Measurements from ENCODE around the gene MRPS9. TPM values are rescaled to one million over a fixed set of nuclear protein-coding genes. Genes with fewer than 3 reads are reported as not detected.

MRPS9 gene
- total RNA-seq, 1 donor = 22.9 TPM

- TF ChIP-seq, protein P1, sequence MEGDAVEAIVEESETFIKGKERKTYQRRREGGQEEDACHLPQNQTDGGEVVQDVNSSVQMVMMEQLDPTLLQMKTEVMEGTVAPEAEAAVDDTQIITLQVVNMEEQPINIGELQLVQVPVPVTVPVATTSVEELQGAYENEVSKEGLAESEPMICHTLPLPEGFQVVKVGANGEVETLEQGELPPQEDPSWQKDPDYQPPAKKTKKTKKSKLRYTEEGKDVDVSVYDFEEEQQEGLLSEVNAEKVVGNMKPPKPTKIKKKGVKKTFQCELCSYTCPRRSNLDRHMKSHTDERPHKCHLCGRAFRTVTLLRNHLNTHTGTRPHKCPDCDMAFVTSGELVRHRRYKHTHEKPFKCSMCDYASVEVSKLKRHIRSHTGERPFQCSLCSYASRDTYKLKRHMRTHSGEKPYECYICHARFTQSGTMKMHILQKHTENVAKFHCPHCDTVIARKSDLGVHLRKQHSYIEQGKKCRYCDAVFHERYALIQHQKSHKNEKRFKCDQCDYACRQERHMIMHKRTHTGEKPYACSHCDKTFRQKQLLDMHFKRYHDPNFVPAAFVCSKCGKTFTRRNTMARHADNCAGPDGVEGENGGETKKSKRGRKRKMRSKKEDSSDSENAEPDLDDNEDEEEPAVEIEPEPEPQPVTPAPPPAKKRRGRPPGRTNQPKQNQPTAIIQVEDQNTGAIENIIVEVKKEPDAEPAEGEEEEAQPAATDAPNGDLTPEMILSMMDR (IDR thresholded peaks at IDR 0.05; ENCODE audit: insufficient read depth, low read depth, low read length) = no peak
- DNase-seq (ENCODE audit: low read depth) = no peak
- no peak overlapping the region for H3K4me3 ChIP-seq (ENCODE audit: low read depth, low read length)
Observed at GRCh38 chr2:105125920-105126319, 88.1 kb downstream of the MRPS9 start.

GRCh38 chr2:105126336-105126735 lies 88.5 kb downstream of the MRPS9 start:
- H3K4me3 ChIP-seq (ENCODE audit: low read depth, low read length) = no peak overlapping the region
- TF ChIP-seq, protein P1 (IDR thresholded peaks at IDR 0.05; ENCODE audit: insufficient read depth, low read depth, low read length) = no peak
- no peak for DNase-seq (ENCODE audit: low read depth)

DNA sequence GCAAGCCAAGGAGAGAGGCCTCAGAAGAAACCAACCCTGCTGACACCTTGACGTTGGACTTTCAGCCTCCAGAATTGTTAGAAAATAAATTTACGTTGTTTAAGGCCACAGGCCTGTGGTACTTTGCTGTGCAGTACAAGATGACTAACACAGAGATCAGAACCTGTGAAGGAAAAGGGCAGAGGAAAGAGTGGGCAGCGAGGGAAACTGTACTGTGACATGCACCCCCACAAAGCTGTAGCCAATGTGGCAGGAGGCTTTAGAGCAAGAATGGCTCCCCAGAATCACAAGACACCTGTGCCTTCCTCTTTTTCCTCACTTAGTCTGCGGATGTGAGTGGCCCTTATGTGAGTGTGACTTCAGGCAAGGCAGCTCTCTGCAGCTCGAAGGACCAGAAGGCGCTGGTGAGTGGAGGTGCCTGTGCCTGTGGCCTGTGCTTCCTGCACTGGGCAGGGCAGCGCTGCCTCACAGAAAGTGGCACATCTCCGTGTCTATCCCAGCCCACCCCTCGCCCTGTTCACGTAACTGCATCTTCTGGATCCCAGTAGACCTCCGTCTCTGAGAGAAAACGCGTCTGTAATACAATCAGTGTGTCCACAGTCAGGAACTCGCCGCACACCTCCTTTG lies 89.5 kb downstream of the MRPS9 start:
- TF ChIP-seq, protein P1 (IDR thresholded peaks at IDR 0.05; ENCODE audit: insufficient read depth, low read depth, low read length) = no peak
- no peak for DNase-seq (ENCODE audit: low read depth)
- H3K4me3 ChIP-seq (ENCODE audit: low read depth, low read length) = no peak overlapping the region

DNA sequence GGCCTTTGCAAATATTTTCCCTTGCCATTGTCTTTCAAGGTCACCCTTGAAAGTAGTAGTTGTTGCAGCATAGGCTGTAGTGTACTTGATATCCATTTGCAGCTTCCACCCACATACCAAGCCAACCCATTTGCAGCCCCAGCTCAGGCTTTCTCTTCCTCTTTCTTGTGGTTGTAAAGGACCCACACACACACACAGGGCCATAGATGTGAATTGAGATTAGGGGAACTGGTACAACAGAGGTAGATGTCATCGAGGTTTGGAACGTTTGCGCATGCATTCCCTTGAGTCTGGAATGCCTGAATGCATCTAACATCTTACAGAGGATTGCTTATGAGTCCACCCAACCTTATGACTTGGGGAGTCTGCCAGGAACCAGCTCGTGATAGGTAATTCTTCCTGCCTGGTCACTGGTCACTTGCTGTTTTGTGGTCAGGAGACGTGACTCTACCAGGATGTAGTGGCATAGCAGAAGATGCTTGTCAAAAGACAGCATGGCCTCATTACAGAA lies 91.9 kb downstream of the MRPS9 start:
- TF ChIP-seq, protein P1 (IDR thresholded peaks at IDR 0.05; ENCODE audit: insufficient read depth, low read depth, low read length) = no peak
- no peak overlapping the region for H3K4me3 ChIP-seq (ENCODE audit: low read depth, low read length)
- DNase-seq (ENCODE audit: low read depth) = no peak

DNA sequence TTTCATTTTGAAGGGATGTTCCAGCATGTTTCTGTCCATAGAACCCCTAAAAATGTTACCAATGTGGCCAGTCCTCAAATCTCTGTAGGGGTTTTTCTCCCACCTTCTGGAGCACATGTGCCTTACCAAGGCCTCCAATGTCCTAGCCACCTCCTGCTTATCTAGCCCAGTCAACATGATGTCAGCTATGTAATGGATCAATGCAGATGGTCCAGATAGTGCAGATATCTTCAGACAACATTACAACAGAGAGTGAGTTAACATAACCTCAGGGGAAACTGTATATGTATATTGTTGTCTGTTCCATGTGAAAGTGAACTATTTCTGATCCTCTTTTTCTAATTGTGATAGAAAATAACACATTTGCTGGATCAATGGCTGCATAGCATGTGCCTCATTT lies 92.7 kb downstream of the MRPS9 start:
- H3K4me3 ChIP-seq (ENCODE audit: low read depth, low read length) = no peak overlapping the region
- DNase-seq (ENCODE audit: low read depth) = no peak
- TF ChIP-seq, protein P1 (IDR thresholded peaks at IDR 0.05; ENCODE audit: insufficient read depth, low read depth, low read length) = no peak

GRCh38 chr2:105134081-105134480 lies 96.2 kb downstream of the MRPS9 start:
- H3K4me3 ChIP-seq (ENCODE audit: low read depth, low read length) = no peak overlapping the region
- DNase-seq (ENCODE audit: low read depth) = no peak
- TF ChIP-seq, protein P1 (IDR thresholded peaks at IDR 0.05; ENCODE audit: insufficient read depth, low read depth, low read length) = no peak

DNA sequence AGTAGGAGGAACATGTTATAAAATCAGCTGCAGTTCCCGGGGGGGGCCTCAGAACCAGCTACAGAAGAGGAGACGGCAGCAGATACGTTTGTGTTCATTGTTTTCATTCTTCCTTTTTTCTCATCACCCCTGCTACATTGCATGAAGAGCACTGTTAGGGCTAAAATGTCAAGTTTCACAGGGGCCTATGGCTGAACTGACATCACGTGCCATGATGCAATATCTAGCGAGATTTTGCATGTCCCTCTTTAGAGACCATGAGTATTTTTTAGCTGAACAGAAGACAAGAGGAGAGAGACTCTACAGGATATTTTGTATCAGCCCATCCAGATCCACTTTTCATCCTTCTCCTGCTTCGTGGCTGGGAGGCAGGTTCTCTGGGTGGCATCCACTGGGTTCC lies 97.6 kb downstream of the MRPS9 start:
- no peak overlapping the region for H3K4me3 ChIP-seq (ENCODE audit: low read depth, low read length)
- TF ChIP-seq, protein P1 (IDR thresholded peaks at IDR 0.05; ENCODE audit: insufficient read depth, low read depth, low read length) = no peak

More for the DNA sequence above, 97.6 kb downstream of the MRPS9 start:
- no peak for DNase-seq (ENCODE audit: low read depth)
